Measurements from ENCODE around the gene ACLY. TPM values are rescaled to one million over a fixed set of nuclear protein-coding genes. Genes with fewer than 3 reads are reported as not detected.

The ACLY gene
- total RNA-seq, 1 donor from 2014 or later: 422 TPM

DNA sequence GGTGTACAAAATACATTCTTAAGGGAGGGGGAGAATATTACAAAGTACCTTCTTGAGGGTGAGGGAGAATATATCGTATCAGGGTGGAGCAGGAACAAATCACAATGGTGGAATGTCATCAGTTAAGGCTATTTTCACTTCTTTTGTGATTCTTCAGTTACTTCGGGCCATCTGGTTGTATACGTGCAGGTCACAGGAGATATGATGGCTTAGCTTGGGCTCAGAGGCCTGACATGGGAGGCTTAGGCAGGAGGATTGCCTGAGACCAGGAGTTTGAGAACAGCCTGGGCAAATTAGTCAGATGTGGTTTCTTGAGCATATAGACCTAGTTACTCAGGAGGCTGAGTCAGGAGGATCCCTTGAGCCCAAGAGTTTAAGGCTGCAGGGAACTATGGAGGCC lies 24.7 kb upstream of the ACLY start:
- H3K36me3 Mint-ChIP-seq (ENCODE audit: low read depth): no peaks in the 10 kb centered on the region
- no peak overlapping the region for H3K27ac Mint-ChIP-seq (ENCODE audit: unreplicated experiment)
- no peak for TF ChIP-seq CTCF (conservative IDR thresholded peaks at IDR 0.05)
- H3K4me1 Mint-ChIP-seq: peaks cover 5% of the 10 kb centered on the region
- no peak overlapping the region for H3K4me3 Mint-ChIP-seq
- H3K27me3 Mint-ChIP-seq (ENCODE audit: low read depth): no peaks in the 10 kb centered on the region
- DNase-seq (ENCODE audit: low read depth, low spot score): no peak
- H3K9me3 Mint-ChIP-seq: no peaks in the 10 kb centered on the region

DNA sequence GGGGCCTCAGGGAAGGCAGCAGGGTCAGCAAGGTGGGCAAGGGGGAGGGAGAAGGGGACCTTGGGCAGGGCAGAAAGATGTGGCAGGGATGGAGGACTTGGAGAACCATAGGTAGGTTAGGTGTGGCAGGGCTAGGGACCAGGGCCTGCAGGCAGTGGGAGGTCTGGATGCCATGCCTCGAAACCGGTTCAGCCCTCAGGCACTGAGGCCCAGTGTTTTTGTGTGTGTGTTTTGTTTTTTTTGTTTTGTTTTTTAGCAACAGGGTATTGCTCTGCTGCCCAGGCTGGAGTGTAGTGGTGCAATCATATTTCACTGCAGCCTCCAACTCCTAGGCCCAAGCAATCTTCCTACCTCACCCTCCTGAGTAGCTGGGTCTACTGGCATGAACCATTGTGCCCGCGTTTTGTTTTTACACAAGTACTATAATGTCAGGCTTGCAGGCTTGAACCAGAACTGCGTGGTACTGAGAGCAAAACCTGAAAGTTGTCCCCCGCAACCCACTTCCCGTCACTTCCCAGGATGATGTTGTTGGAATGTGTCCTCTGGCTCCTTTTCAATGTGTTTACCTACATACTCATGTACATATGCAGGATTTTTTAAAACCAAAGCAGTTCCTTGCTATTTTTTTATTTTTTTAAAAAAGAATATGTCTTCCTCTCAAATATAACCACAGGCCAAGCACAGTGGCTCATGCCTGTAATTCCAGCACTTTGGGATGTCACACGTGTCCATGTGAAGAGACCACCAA lies 24.0 kb upstream of the ACLY start:
- no peak for TF ChIP-seq CTCF (conservative IDR thresholded peaks at IDR 0.05)
- Mint-ChIP-seq H3K27ac (ENCODE audit: unreplicated experiment) (no peak overlapping the region), H3K27me3 (ENCODE audit: low read depth) (no peaks in the 10 kb centered on the region), H3K4me3 (no peak overlapping the region), H3K4me1 (peaks cover 5% of the 10 kb centered on the region), H3K9me3 (no peaks in the 10 kb centered on the region), H3K36me3 (ENCODE audit: low read depth) (no peaks in the 10 kb centered on the region)
- DNase-seq (ENCODE audit: low read depth, low spot score): no peak

- H3K36me3 Mint-ChIP-seq (ENCODE audit: low read depth): no peaks in the 10 kb centered on the region
- no peak for TF ChIP-seq CTCF (conservative IDR thresholded peaks at IDR 0.05)
- H3K27ac Mint-ChIP-seq (ENCODE audit: unreplicated experiment): peak overlapping the region; percentile 21
- no peak overlapping the region for H3K4me3 Mint-ChIP-seq
- peaks cover 5% of the 10 kb centered on the region for H3K4me1 Mint-ChIP-seq
- no peaks in the 10 kb centered on the region for H3K27me3 Mint-ChIP-seq (ENCODE audit: low read depth)
- no peaks in the 10 kb centered on the region for H3K9me3 Mint-ChIP-seq
- no peak for DNase-seq (ENCODE audit: low read depth, low spot score)
Observed at GRCh38 chr17:41941168-41941567, 22.4 kb upstream of the ACLY start.

DNA sequence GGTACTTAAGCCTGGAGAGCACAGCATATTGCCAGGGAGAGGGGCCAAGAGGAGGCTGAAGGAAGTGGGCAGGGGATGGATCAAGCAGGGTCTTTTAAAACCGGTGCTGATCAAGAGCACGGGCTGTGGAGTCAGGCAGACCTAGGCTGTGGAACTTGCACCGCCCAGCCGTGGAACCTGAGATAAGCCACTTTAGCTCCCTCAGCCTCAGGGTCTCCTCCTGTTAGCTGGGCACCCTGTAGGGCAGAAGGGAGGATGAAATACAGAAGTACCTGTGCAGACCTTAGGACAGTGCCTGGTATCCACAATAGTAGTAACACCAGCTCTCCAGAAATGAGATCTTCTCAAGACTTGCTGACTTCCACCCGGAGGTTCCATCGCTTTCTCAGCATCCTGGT lies 20.9 kb upstream of the ACLY start:
- H3K27me3 Mint-ChIP-seq (ENCODE audit: low read depth): no peaks in the 10 kb centered on the region
- H3K4me3 Mint-ChIP-seq: no peak overlapping the region
- TF ChIP-seq CTCF (conservative IDR thresholded peaks at IDR 0.05): no peak
- peaks cover 5% of the 10 kb centered on the region for H3K4me1 Mint-ChIP-seq
- H3K36me3 Mint-ChIP-seq (ENCODE audit: low read depth): no peaks in the 10 kb centered on the region
- H3K27ac Mint-ChIP-seq (ENCODE audit: unreplicated experiment): no peak overlapping the region
- no peaks in the 10 kb centered on the region for H3K9me3 Mint-ChIP-seq
- DNase-seq (ENCODE audit: low read depth, low spot score): no peak

- peaks cover 5% of the 10 kb centered on the region for H3K4me1 Mint-ChIP-seq
- no peaks in the 10 kb centered on the region for H3K27me3 Mint-ChIP-seq (ENCODE audit: low read depth)
- DNase-seq (ENCODE audit: low read depth, low spot score): no peak
- no peak overlapping the region for H3K27ac Mint-ChIP-seq (ENCODE audit: unreplicated experiment)
- H3K4me3 Mint-ChIP-seq: no peak overlapping the region
- TF ChIP-seq CTCF (conservative IDR thresholded peaks at IDR 0.05): no peak
- no peaks in the 10 kb centered on the region for H3K36me3 Mint-ChIP-seq (ENCODE audit: low read depth)
- no peaks in the 10 kb centered on the region for H3K9me3 Mint-ChIP-seq
Observed at GRCh38 chr17:41939044-41939692, 20.4 kb upstream of the ACLY start.

All from neural crest cell (in vitro differentiated cells).